GM19452 (cell line): ENCODE results near the gene XG.
"Not testable (repeated sequence)": the region's sequence is repeated elsewhere in the genome, so short reads cannot be mapped to it uniquely, and the experiment has no call there.

Experiments used
- ATAC-seq: cut with Tn5 transposase; IDR thresholded peaks from one replicate; pipeline ENCODE4 v1.9.1; 2021; ENCODE audit not compliant: unreplicated experiment

Gene XG, protein sequence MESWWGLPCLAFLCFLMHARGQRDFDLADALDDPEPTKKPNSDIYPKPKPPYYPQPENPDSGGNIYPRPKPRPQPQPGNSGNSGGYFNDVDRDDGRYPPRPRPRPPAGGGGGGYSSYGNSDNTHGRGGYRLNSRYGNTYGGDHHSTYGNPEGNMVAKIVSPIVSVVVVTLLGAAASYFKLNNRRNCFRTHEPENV

DNA sequence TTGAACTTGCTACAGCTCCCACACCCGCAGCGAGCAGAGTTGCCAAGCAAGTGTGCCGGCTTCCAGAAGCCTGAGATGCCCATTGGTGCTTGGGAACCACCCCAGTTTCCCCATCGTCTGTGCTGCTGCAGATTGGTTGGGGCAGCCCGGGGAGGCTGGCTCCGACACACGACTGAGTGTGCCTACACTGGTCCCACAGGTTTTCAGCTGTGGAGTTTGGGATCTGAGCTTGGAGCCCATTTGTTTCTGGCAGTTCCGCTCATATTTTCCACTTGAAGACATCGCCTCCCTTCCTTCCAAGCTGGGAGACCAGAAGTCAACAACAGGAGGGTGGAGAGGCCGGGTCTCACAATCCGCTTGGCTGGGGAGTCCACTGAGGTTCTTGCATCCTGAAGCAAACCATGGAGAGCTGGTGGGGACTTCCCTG lies at the start of gene XG:
XG (plus strand) TSS at position 167 of the 427 bp plus-strand sequence; CDS start at position 402, 235 bp downstream.
- not testable (repeated sequence) for ATAC-seq

DNA sequence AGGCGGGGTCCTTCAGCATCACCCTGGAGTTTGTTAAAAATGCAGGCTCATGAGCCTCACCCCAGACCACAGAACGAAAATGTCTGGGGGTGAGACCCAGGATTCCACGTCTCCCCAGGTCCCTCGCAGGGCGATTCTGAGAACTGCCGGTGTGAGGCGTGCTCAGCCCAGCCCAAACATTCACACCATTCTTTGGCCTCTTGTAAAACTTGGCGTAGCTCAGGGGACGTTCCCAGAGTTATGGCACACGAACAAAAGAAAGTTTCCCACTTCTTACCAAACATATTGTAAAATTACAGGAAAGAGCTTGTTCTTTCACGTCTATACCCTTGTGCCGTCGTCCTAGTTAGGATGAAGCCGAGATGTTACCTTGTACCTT lies 47.9 kb upstream of the XG start:
- ATAC-seq = no peak

DNA sequence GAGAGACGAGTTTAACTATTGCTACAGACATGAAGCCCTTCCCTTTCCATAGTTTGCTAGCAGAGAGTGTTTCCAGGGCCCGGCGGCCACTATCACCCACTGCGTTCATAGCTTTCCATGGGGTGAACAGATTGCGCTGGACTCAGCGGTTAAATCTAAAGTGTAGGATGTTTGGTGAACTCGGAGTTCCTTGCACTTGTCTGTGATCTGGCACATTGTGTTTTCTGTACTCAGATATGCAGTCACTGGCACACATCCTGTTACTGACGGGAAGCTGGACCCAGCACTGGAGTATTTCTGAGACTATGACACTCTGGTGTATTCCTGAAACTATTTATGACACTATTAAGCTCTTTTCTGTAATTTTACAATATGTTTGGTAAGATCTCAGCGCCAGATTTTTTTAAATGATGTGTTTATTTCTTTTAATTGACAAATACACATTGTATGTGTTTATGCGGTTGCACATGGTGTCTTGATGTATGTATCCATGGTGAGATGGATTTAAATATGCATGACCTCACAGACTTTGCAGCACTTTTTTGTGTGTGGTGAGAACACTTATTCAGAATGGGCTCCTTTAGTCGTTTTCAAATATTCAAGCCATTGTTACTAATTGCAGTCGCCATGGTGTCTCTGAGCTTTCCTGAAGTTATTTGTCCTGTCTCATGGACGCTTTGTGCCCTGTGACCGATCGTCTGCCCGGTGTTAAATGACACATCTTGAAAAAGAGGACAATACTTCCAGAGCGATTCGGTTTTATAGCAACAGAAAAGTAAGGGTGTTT lies 46.6 kb upstream of the XG start:
- no peak for ATAC-seq

DNA sequence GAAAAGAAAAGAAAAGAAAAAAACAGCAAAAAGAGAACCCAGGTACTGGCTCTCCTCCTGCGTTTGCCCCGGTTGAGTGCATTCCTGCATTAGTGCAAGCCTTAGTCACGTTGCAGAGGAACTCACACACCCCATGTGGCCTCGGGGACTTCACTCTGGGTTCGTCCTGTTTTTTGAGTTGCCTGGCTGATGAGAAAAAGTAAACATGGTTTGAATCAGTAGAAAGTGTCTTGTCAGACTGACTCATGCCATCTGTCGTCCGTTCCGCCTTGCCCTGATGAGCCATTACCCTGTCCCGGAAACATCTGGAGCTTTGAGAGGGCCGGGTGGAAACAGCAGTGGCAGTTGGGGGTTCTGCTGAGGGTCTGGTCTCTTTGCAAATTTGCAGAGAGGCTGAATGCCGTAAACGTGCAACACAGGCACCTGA lies 44.5 kb upstream of the XG start:
- ATAC-seq = peak; percentile 93

DNA sequence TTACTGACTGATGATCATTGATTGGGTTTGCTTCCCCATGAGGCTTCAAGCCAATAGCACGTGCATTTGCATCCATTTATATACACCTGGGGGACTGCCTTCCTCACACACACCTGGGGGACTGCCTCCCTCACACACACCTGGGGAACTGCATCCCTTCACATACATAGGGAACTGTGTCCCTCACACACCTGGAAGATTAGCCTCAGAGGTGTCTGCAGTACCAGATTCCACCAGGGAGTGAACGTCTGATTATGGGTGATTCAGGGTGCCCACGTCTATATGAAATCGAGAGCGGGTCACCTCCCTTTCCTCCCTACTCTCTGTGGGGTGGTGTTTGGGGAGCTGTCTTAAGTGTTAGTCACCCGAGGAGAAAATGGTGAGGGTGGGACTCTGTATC lies 43.8 kb upstream of the XG start:
- no peak for ATAC-seq

DNA sequence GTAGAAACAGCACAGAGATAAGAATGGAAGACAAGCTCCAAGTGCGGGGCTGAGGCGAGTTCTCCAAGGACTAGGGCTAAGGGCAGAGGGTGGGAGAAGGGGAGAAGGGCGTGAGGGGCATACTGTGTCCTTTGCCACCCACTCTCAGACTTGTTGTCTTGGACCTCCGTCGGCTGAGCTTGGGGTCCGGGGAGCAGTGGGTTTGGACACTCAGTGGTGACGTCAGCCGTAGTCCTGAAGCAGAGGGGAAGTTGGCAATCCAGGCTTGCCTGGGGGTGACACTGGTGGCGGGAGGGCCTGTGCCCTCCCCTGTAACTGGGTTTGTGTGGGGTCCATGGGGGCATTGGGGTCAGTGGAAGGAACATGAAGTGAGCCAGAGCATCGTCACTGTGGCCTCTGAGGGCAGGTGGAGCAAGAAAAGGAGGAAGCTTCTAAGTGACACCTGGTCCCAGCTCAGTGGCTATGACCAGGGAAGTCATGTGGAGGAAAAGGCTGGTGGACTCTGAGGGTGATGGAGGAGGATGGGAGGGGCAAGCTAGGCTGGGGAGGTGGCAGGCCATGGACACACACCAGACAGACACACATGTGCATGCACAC lies 43.1 kb upstream of the XG start:
- ATAC-seq = no peak

DNA sequence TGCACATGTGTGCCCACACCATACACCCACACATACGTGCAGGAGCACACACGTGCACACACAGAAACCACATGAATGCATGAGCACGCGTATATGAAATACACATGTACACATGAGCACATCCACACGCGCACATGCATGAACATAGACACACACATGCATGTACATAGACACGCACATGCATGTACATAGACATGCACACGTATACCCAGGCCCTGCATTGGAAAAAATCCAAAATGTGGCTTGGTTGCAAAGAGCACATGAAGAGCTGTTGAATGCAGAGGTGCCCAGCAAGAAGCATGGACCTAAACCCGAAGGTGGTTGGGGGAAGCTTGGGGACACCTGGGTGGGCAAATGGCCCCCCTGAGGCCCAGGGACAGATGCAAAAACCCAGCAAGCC lies 42.3 kb upstream of the XG start:
- no peak for ATAC-seq

DNA sequence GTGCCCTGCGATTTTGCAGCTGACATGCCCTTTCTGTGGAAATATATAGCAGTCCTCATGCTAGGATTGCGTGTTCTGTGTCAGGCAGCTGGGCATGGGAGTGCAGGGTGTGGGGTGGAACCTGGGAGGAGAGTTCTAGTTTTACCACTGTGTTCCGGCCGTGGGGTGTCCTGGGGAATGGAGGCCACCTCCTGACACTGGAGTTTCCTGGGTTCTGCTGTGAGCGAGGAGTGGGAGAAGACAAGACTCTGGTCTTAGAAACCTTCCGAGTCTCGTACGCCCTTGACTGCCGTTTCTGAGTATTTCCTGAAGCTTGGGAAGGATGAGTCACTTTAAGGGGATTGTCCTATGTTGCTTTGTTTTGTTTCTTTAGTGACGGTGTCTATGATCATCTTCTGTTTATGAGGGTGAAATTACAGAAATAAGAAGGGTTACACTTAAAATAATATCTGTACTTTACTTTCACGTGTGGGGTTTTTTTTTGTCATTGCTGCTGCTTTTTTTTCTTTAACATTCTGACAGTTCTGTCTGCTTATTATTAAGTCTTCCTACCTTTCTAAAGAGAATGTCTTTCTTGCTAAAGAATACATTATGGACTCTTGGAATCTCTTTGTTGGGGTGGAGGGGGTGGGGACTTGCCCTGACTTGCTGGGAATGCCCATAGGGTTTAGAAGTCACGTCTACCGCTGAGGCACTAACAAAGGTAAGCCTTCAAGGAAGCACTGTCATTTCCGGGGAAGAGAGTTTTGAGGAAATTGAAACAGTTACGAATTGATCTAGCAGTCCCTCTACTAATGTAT lies 41.6 kb upstream of the XG start:
- ATAC-seq = no peak

DNA sequence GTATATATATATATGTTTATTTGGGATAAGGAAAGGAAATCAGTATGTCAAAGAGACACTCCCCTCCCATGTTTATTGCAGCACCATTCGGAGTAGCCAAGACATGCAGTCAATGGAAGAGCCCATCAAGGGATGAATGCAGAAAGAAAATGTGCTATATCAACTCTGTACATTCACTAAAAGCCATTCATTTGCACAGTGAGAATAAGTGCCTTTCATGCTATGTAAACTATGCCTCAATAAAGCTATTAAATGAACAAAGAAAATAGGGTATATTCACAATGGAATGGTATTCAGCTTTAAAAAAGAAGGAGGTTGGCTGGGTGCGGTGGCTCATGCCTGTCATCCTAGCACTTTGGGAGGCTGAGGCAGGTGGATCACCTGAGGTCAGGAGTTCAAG lies 40.4 kb upstream of the XG start:
- ATAC-seq = no peak

DNA sequence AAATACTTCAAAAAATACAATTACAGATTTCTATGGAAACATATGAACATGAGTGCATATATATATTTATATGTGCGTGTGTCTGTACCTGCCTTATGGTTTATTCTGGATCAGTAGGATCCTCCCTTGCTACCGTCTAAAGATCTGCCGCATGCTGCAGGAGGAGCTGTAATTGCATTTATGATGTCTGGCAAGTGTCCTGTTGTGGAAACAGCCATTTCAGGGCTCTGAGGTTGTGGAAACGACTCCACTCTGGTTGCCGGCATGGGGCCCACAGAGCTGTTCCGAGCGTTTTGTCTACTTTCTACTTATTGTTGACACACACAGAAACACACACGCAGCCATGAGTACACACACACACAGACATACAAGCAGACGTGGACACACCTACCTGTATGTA lies 39.4 kb upstream of the XG start:
- ATAC-seq = no peak

DNA sequence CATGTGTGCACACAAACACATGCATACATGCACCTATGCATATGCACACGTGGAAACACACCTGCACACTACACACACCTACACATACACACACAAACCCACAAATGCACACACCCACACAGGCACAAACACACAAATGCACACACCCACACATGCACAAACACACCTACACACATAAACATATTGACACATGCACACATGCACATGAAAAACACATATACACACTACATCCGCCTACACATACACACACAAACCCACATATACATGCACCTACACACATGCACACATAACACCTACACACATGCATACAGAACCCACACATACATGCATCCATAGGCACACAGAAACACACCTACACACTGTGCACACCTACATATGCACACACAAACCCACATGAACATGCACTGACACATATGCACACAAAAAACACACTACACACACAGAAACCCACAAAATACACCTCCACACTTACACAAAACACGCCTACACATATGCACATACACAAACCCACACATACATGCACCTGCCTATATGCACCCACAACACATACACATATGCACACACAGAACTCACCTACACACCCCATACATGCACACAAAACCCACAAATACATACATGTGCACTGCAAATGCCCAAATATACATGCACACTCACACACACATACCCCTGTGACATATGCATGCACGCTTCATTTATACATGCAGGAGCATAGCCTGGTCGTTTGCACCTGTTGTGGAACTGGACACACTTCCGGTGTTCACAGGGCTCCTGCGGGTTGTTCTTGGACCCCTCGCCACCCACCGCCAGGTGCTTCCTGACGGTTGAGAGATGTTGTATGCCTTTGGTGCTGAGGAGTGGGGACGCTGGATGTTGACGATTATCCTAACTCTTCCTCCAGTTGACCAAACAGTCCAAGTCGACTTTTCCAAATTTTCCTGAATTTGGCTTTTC lies 38.7 kb upstream of the XG start:
- no peak for ATAC-seq

DNA sequence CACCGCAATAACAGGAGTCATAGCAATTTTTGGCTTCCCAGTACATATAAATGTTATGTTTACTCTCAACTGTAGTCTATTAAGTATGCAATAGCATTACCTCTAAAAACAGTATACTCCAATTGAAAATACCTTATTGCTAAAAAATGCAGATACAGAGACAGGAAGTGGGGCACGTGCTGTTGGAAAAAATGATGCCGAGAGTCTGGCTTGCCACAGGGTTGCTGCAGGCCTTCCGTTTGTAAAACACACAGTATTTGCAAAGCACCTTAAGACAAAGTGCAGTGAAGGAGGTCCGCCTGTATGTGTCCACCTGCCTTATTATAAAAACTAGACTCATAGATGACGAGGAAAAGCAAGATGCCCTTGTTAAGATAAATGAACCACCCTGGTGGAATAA lies 37.3 kb upstream of the XG start:
- ATAC-seq = no peak

DNA sequence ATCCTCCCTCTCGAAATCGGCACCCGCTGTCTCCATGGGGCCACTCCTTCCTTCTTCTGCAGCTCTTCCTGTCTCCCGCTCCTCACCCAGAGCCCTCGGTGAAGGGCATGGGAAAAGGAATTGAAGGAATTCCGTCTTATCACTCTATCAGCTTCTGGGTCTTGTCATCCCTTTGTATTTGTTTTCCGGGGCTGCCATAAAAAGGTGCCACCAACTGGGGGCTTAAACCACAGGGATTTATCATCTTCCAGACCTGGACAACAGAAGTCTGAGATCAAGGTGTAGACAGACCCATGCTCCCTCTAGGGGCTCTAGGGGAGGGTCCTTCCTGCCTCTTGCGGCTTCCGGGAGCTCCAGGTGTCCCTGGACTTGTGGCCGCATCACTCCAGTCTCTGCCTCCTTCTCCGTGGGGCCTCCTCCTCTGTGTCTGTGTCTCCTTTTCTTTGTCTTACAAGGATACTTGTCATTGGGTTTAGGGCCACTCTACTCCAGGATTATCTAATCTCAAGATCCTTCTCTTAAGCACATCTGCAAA lies 36.7 kb upstream of the XG start:
- no peak for ATAC-seq

DNA sequence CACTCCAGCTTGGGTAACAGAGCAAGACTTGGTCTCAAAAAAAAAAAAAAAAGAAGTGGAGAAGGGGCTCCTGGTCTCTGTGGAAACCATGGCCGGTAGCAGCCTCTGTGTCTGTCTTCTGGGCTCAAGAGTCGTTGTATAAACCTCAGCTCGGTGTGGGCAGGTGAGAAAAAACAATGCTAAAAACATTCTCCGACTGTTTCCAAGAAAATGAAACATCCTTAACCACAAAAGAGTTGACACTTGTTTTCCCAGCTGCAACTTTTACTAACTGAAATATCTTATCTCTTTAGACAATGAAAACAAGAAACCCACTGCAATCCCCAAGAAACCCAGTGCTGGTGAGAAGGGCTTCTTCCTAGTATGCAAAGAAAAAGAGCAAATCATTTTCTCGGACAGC lies 34.5 kb upstream of the XG start:
- no peak for ATAC-seq

DNA sequence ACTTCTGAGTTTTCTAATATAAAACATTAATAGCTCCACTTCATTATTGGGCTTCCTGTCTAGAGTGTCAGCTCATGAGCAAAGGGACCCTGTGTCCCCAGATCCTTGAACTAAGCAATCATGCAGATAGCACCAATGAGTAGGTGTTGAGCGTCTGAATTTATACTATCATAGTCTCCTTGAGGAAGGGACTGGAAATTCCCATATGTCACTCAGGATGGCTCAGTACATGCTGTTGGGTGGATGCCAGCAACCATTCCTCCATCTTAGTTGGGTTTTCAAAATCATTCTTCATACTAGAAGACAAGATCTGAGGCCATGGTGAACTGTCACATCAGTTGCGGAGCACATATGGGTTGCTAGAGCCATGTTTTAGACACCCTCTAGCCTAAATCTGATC lies 33.0 kb upstream of the XG start:
- no peak for ATAC-seq

DNA sequence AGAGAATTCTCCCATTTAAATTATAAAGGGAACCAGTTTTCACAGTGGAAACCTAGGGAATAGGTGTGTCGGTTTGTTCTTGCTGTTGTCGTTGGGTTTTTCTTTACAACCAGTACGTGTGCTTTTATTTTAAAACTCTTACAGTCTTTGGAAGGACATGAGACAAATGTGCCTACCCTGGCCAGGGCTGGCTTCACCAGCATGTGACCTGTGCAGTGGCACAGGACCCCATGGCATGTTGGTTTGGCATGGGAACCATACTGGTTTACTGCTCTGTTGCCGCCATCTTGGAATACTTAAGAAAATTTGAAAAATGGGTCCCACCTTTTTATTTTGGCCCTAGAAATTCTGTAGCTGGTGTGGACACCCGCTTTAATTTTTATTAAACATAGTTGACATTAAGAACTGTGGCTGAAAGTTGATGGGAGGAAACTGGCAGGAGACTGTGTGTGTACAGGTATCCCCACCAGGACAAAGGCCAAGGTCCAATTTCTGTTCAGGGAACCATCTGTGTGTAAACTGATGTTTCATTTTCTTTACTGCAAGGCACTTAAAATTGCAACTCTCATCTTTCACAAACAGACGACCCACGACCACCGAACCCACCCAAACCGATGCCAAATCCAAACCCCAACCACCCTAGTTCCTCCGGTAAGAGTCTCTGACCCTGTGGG lies 31.9 kb upstream of the XG start:
- no peak for ATAC-seq

DNA sequence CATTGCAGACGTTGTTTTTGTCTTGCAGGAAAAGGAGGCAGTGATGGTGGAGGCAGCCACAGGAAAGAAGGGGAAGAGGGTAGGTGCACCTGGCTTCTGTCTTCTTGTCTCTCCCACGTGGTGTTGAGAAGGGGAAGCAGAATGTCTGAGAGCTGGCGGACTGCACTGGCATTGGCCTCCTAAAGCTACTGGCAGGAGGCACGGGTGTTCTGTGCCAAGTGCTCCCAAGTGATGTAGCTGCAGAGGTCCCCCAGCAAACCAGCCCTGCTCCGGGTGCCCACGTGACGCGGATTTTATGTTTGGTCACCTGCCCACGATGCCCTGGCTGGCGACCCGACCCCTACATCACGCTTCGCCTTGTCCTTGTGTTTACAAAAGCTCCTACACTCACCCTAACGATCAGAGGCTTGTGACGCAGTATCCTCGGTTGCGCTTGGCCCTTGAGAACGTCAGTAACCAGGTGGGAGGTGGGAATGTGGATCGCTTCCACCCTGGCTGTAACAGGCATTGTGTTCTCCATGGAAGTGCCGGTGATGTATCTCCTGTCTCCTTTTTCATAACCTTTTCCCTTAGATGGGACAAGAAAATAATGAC lies 28.5 kb upstream of the XG start:
- ATAC-seq = no peak

DNA sequence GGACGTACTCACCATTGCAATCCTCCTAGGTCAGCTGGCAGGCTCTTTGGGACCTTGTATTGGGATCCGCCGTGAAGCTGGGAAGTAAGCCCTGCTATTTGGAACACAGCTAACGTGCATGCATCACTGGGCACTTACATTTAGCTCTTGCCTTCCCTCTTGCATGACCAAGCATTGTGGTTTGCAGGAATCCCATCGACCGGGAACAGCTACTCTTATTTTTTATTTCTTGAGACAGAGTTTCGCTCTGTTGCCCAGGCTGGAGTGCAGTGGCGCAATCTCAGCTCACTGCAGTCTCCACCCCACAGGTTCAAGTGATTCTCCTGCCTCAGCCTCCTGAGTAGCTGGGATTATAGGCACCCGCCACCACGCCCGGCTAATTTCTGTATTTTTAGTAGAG lies 24.6 kb upstream of the XG start:
- ATAC-seq = not testable (repeated sequence)

DNA sequence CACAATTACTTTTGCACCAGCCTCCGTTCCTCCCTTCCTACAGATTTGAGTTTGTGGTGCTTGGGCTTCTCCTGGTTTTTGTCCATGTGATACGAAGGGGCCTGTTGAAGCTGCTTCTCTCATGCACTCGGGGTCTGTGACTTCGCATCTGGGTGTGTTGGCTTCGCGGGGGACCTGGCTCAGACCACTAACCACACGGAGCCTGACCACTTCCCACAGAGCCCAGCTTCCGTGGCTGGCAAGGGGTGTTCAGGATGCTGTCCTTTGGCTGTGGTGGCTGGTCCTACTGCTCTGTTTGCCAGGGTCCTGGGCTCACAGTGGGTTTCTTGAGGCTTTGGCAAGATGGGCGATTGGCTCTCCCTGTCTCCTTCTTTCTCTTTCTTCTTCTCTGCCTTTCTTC lies 19.8 kb upstream of the XG start:
- ATAC-seq = no peak
